HEK293 (cell line): Measurements from ENCODE around the gene UBALD2.

Experiments used
- ATF2 ChIP-seq: fragments of 450-650 bp; formaldehyde crosslinking; IDR thresholded peaks from 2 replicates; pipeline ENCODE4 v1.5.1; 2016; ENCODE audit warnings: missing biosample characterization, missing genetic modification characterization, low read depth
- CTCF ChIP-seq: fragments of 450-650 bp; formaldehyde crosslinking; IDR thresholded peaks from 2 replicates; pipeline ENCODE4 v1.5.1; 2016; ENCODE audit warnings: missing biosample characterization, missing genetic modification characterization
- TCF7L2 ChIP-seq: IDR thresholded peaks from 2 replicates; pipeline ENCODE4 v1.6.1; 2011; ENCODE audit warnings: low read depth, mild to moderate bottlenecking, inconsistent platforms, low read length, moderate library complexity, borderline replicate concordance
- ZNF202 ChIP-seq: fragments of 450-650 bp; formaldehyde crosslinking; IDR thresholded peaks from 2 replicates; pipeline ENCODE4 v1.5.1; 2016; ENCODE audit warnings: missing biosample characterization, missing genetic modification characterization, borderline replicate concordance
- ZNF274 ChIP-seq, 2 experiments: fragments of 200-500 bp in 1 of 2; fragments of 450-650 bp in 1 of 2; sonication (Bioruptor generic) in 1 of 2; formaldehyde crosslinking in 1 of 2; IDR thresholded peaks; 2 replicates each; pipeline versions ENCODE4 v1.5.1 to v1.6.1; 2014 to 2016; ENCODE audit warnings: borderline replicate concordance in 1 of 2, inconsistent platforms in 1 of 2, low read length in 1 of 2, missing biosample characterization in 1 of 2, missing genetic modification characterization in 1 of 2
- ZNF501 ChIP-seq: fragments of 450-650 bp; formaldehyde crosslinking; IDR thresholded peaks from 2 replicates; pipeline ENCODE4 v1.5.1; 2016; ENCODE audit warnings: missing biosample characterization, missing genetic modification characterization
- ZNF558 ChIP-seq: fragments of 450-650 bp; formaldehyde crosslinking; IDR thresholded peaks from 2 replicates; pipeline ENCODE4 v1.5.1; 2016; ENCODE audit warnings: missing biosample characterization, missing genetic modification characterization
- ZNF747 ChIP-seq: fragments of 450-650 bp; formaldehyde crosslinking; IDR thresholded peaks from 2 replicates; pipeline ENCODE4 v1.5.1; 2016; ENCODE audit warnings: missing biosample characterization, missing genetic modification characterization
- ZNF776 ChIP-seq: fragments of 450-650 bp; formaldehyde crosslinking; IDR thresholded peaks from 2 replicates; pipeline ENCODE4 v1.5.0; 2017; ENCODE audit warnings: missing biosample characterization, missing genetic modification characterization, borderline replicate concordance
- ZSCAN16 ChIP-seq: fragments of 450-650 bp; formaldehyde crosslinking; IDR thresholded peaks from 2 replicates; pipeline ENCODE4 v1.5.1; 2016; ENCODE audit warnings: missing biosample characterization, missing genetic modification characterization

- TF ChIP-seq ZSCAN16 (tag by site-specific recombination) (no peak), ZNF501 (no peak), CTCF (no peak), ATF2 (tag by site-specific recombination) (no peak), ZNF202 (tag by site-specific recombination) (no peak), ZNF776 (tag by site-specific recombination) (no peak), TCF7L2 (no peak), ZNF558 (tag by site-specific recombination) (no peak), ZNF274 (IDR thresholded peaks at IDR 0.05; ENCODE audit: low read length) (no peak), ZNF274 (tag by site-specific recombination; IDR thresholded peaks at IDR 0.05; ENCODE audit: borderline replicate concordance) (no peak), ZNF747 (no peak)
Measured at GRCh38 chr17:76307299-76307965, 42.3 kb downstream of the UBALD2 start.
